DND-41 (cell line): ENCODE data around the gene AGO3.

Source experiments
- ATAC-seq: fragments of 200-7000 bp; cut with Tn5 transposase; 3 replicates; pipeline ENCODE4 v1.9.1; 2021; ENCODE audit warnings: low read depth; ENCODE audit not compliant: insufficient read depth
- DNase-seq: peaks from one replicate; pipeline ENCODE4 v3.0.0-alpha.2; 2020
- H2AFZ ChIP-seq: 2 replicates; pipeline ENCODE4 v1.6.0; 2012; ENCODE audit warnings: low read depth, low read length
- H3K27ac ChIP-seq: 2 replicates; pipeline ENCODE4 v1.5.1; 2012; ENCODE audit warnings: low read length, inconsistent platforms
- H3K27me3 ChIP-seq: fragments of 200-600 bp; sonication (generic); 2 replicates; pipeline ENCODE4 v1.6.0; 2012; ENCODE audit warnings: low read length, mild to moderate bottlenecking, inconsistent platforms; ENCODE audit not compliant: insufficient read depth, poor library complexity
- H3K36me3 ChIP-seq: 2 replicates; pipeline ENCODE4 v1.5.1; 2012; ENCODE audit warnings: low read length, inconsistent platforms; ENCODE audit not compliant: insufficient read depth
- H3K4me1 ChIP-seq: 2 replicates; pipeline ENCODE4 v1.5.1; 2012; ENCODE audit warnings: mild to moderate bottlenecking, low read length; ENCODE audit not compliant: insufficient read depth
- H3K4me2 ChIP-seq: 2 replicates; pipeline ENCODE4 v1.6.0; 2012; ENCODE audit warnings: mild to moderate bottlenecking, moderate library complexity, low read length, inconsistent platforms; ENCODE audit not compliant: insufficient read depth
- H3K4me3 ChIP-seq, 2 experiments: fragments of 200-600 bp in 1 of 2; shearing (Covaris generic) in 1 of 2; 2 replicates each; pipeline ENCODE4 v1.5.1; 2012 to 2016; ENCODE audit warnings: inconsistent platforms in 2 of 2, low read length in 2 of 2, mild to moderate bottlenecking in 2 of 2, low read depth in 1 of 2, moderate library complexity in 1 of 2
- H3K79me2 ChIP-seq: 2 replicates; pipeline ENCODE4 v1.6.0; 2012; ENCODE audit warnings: low read length, inconsistent platforms; ENCODE audit not compliant: insufficient read depth
- H3K9ac ChIP-seq: 2 replicates; pipeline ENCODE4 v1.6.0; 2012; ENCODE audit warnings: low read depth, mild to moderate bottlenecking, inconsistent platforms, low read length, moderate library complexity
- H3K9me3 ChIP-seq: 2 replicates; pipeline ENCODE4 v1.5.1; 2012; ENCODE audit warnings: low read length, moderate library complexity, mild to moderate bottlenecking, inconsistent platforms; ENCODE audit not compliant: insufficient read depth, severe bottlenecking
- H4K20me1 ChIP-seq: 2 replicates; pipeline ENCODE4 v1.6.0; 2012; ENCODE audit warnings: low read length; ENCODE audit not compliant: insufficient read depth
- CTCF ChIP-seq: IDR thresholded peaks from 2 replicates; pipeline ENCODE4 v1.5.1; 2012; ENCODE audit warnings: borderline replicate concordance, low read length, moderate library complexity, mild to moderate bottlenecking; ENCODE audit not compliant: poor library complexity, severe bottlenecking; ENCODE audit errors: extremely low read depth
- EZH2 ChIP-seq: IDR thresholded peaks from 3 replicates; pipeline ENCODE4 v1.6.1; 2012; ENCODE audit warnings: borderline replicate concordance, low read depth, mild to moderate bottlenecking, moderate library complexity, low read length, inconsistent platforms; ENCODE audit not compliant: severe bottlenecking

Gene AGO3

GRCh38 chr1:36089393-36090121 lies 158.7 kb downstream of the AGO3 start:
- DNase-seq (peak; percentile 43), ATAC-seq (peak; percentile 33; the same call in 1 of the 3 replicates)
- peaks cover 25% of the 10 kb centered on the region for H4K20me1 ChIP-seq
- H3K27ac ChIP-seq: peak overlapping the region; percentile 78
- peaks cover 40% of the 10 kb centered on the region for H3K79me2 ChIP-seq
- H3K9ac ChIP-seq: peak overlapping the region; percentile 83
- peak overlapping the region; percentile 96 for H3K4me2 ChIP-seq
- H3K36me3 ChIP-seq: peaks cover 41% of the 10 kb centered on the region
- peak overlapping the region; percentile 96 for H2AFZ ChIP-seq
- no peaks in the 10 kb centered on the region for H3K9me3 ChIP-seq
- peaks cover 4% of the 10 kb centered on the region for H3K27me3 ChIP-seq
- peak overlapping the region; percentile 65 to 85 for H3K4me3 ChIP-seq
- H3K4me1 ChIP-seq: peaks cover 37% of the 10 kb centered on the region
- TF ChIP-seq EZH2: no peak
- no peak for TF ChIP-seq CTCF

GRCh38 chr1:36091141-36091540 lies 160.2 kb downstream of the AGO3 start:
- no peaks in the 10 kb centered on the region for H3K27me3 ChIP-seq
- H3K4me3 ChIP-seq: no peak overlapping the region
- H3K4me2 ChIP-seq: peak overlapping the region; percentile 38; the same call in 1 of the 2 replicates
- H3K36me3 ChIP-seq: peaks cover 51% of the 10 kb centered on the region
- H3K9me3 ChIP-seq: no peaks in the 10 kb centered on the region
- no peak overlapping the region for H3K27ac ChIP-seq
- TF ChIP-seq CTCF (no peak), EZH2 (no peak)
- H3K79me2 ChIP-seq: peaks cover 40% of the 10 kb centered on the region
- no peak overlapping the region for H2AFZ ChIP-seq
- ATAC-seq (no peak), DNase-seq (no peak)
- H4K20me1 ChIP-seq: peaks cover 25% of the 10 kb centered on the region
- H3K4me1 ChIP-seq: peaks cover 37% of the 10 kb centered on the region
- H3K9ac ChIP-seq: no peak overlapping the region

- TF ChIP-seq EZH2 (no peak), CTCF (no peak)
- Histone ChIP-seq H3K4me3 (no peak overlapping the region), H3K9me3 (no peaks in the 10 kb centered on the region), H3K4me2 (no peak overlapping the region), H4K20me1 (peaks cover 27% of the 10 kb centered on the region), H3K9ac (no peak overlapping the region), H3K36me3 (peaks cover 51% of the 10 kb centered on the region), H2AFZ (no peak overlapping the region), H3K27ac (no peak overlapping the region), H3K79me2 (peaks cover 40% of the 10 kb centered on the region), H3K4me1 (peaks cover 37% of the 10 kb centered on the region), H3K27me3 (no peaks in the 10 kb centered on the region)
- no peak for ATAC-seq
- no peak for DNase-seq
Observed at GRCh38 chr1:36091698-36092097, 160.8 kb downstream of the AGO3 start.
